Mucosa of descending colon (tissue), 3 donors: ENCODE measurements around the gene PDZRN3. TPM values are rescaled to one million over a fixed set of nuclear protein-coding genes. Genes with fewer than 3 reads are reported as not detected.

Experiments
- ATAC-seq: fragments of 200-7000 bp; cut with Tn5 transposase; one replicate; pipeline ENCODE4 v1.9.1; 2020; ENCODE audit warnings: mild to moderate bottlenecking, moderate library complexity
- DNase-seq, 3 donors: peaks; one replicate each; pipeline ENCODE4 v3.0.0-alpha.2; 2020
- H3K36me3 ChIP-seq: fragments of 200-600 bp; one replicate; pipeline ENCODE4 v1.8.0; 2021; ENCODE audit warnings: low read depth, mild to moderate bottlenecking
- H3K4me1 ChIP-seq: fragments of 200-600 bp; one replicate; pipeline ENCODE4 v1.8.0; 2021; ENCODE audit warnings: low read depth, mild to moderate bottlenecking
- H3K4me3 ChIP-seq: fragments of 200-600 bp; one replicate; pipeline ENCODE4 v1.8.0; 2021; ENCODE audit warnings: mild to moderate bottlenecking
- H3K9me3 ChIP-seq: fragments of 200-600 bp; one replicate; pipeline ENCODE4 v1.8.0; 2021; ENCODE audit warnings: mild to moderate bottlenecking
- CTCF ChIP-seq: fragments of 200-600 bp; IDR thresholded peaks from one replicate; pipeline ENCODE4 v1.8.0; 2022; ENCODE audit warnings: antibody characterized with exemption, mild to moderate bottlenecking
- intact Hi-C, 2 donors: fragments of 100-400 bp; cut with DNase I in 1 of 2; cut with micrococcal nuclease in 1 of 2; formaldehyde crosslinking; loops; one replicate each; pipeline versions ENCODE4 v1.11.0 to v1.11.1; 2022; cut with DNase I, micrococcal nuclease
- total RNA-seq, 3 donors: library from RNA; stranded (reverse); fragmentation: NEBNext Ultra II Directional in 2 of 3; extraction: Animal tissue kit (Norgen Biotek cat#: 25700) in 2 of 3; gene quantifications; one replicate each; pipeline versions ENCODE4 v1.2.1 to v1.2.4, GENCODE V29; 2021 to 2023
- donor health status: DM: no; HTN: no; CAD: no; lungs with moderate emphysema.
- donor health status: DM: no; HTN: no; CAD: no.
- donor health status: DM: no; HTN: yes; CAD: no.

The PDZRN3 gene
- total RNA-seq, 3 donors from 2014 or later = 17.9 to 147 (median 18.5) TPM

GRCh38 chr3:73405000-73405399 is 219.7 kb downstream of the PDZRN3 start:
- H3K9me3 ChIP-seq = no peaks in the 10 kb centered on the region
- no peak for ATAC-seq
- H3K4me1 ChIP-seq = no peaks in the 10 kb centered on the region
- no peaks in the 10 kb centered on the region for H3K36me3 ChIP-seq
- H3K4me3 ChIP-seq = no peak overlapping the region
- DNase-seq = no peak
- intact Hi-C loops = no loop called here
- no peak for TF ChIP-seq CTCF

- ATAC-seq (no peak), DNase-seq (no peak)
- intact Hi-C loops = no loop called here
- H3K4me1 ChIP-seq = no peaks in the 10 kb centered on the region
- no peaks in the 10 kb centered on the region for H3K9me3 ChIP-seq
- no peak overlapping the region for H3K4me3 ChIP-seq
- H3K36me3 ChIP-seq = no peaks in the 10 kb centered on the region
- no peak for TF ChIP-seq CTCF
These were observed 220.3 kb downstream of the PDZRN3 start for GRCh38 chr3:73404435-73404834.

GRCh38 chr3:73403444-73403843 is 221.3 kb downstream of the PDZRN3 start:
- H3K4me3 ChIP-seq = no peak overlapping the region
- intact Hi-C loops = no loop called here
- no peak for TF ChIP-seq CTCF
- H3K9me3 ChIP-seq = no peaks in the 10 kb centered on the region
- DNase-seq (no peak), ATAC-seq (no peak)
- H3K4me1 ChIP-seq = no peaks in the 10 kb centered on the region
- H3K36me3 ChIP-seq = no peaks in the 10 kb centered on the region

GRCh38 chr3:73401616-73402279 is 223.0 kb downstream of the PDZRN3 start:
- Histone ChIP-seq H3K4me3 (no peak overlapping the region), H3K9me3 (no peaks in the 10 kb centered on the region), H3K4me1 (no peaks in the 10 kb centered on the region), H3K36me3 (no peaks in the 10 kb centered on the region)
- DNase-seq = peak in 1 of 3 donors; percentile 54
- peak; percentile 46 for ATAC-seq
- intact Hi-C loops = no loop called here
- no peak for TF ChIP-seq CTCF

GRCh38 chr3:73401059-73401458 is 223.7 kb downstream of the PDZRN3 start:
- intact Hi-C loops = no loop called here
- DNase-seq (no peak), ATAC-seq (peak; percentile 55)
- H3K4me3 ChIP-seq = no peak overlapping the region
- H3K4me1 ChIP-seq = no peaks in the 10 kb centered on the region
- no peaks in the 10 kb centered on the region for H3K9me3 ChIP-seq
- TF ChIP-seq CTCF = no peak
- H3K36me3 ChIP-seq = no peaks in the 10 kb centered on the region
